ENCODE measurements around the gene MARS1.
"Not testable (repeated sequence)": the region's sequence is repeated elsewhere in the genome, so short reads cannot be mapped to it uniquely, and the experiment has no call there.

DNA sequence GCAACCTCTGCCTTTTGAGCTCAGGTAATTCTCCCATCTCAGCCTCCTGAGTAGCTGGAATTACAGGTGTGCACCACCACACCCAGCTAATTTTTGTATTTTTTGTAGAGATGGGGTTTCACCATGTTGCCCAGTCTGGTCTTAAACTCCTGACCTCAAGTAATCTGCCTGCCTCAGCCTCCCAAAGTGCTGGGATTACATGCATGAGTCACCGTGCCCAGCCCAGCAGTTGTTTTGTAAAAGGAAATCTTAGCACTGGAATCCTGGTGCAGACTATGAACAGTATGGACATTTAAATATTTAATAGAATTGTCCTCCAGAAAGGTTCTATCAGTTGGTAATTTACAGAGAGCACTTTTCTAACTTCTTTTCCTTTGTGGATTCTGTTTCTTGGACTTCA is 73.2 kb downstream of the MARS1 start:
- not testable (repeated sequence) for TF ChIP-seq POLR2A, POLR2AphosphoS5, TAF1 (IDR thresholded peaks at IDR 0.05; ENCODE audit: low read depth, low read length)

All from GM12891 (cell line).